Measurements from ENCODE around the gene MALRD1. TPM values are rescaled to one million over a fixed set of nuclear protein-coding genes. Genes with fewer than 3 reads are reported as not detected.

The MALRD1 gene
- total RNA-seq, 1 experiment from 2014 or later = 0.86 TPM

DNA sequence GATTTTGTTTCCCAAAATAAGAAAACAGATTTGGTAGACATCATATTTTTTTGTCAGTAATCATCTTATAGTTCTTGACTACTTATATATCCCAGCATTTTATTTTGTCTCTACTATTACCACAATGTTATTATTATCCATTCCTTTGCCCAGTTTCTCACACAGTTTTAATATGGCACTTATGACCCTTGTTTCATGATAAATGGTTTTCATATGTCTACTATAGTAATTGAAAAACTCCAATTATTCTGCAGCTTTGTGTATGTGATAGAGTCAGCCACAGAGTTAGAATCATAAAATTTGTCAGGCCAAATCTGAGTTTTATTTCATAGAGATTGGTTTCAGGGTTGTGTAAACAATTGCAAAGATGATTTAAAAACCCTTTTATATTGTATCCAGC, 203.9 kb downstream of the MALRD1 start:
- no TSS peak for BruUV-seq (replicated peaks)
- Histone ChIP-seq H3K27me3 (replicated peaks; ENCODE audit: insufficient read depth, low read depth, low read length, poor library complexity) (no peaks in the 10 kb centered on the region), H3K4me3 (ENCODE audit: low read depth, low read length, poor library complexity, severe bottlenecking) (no peak overlapping the region), H3K36me3 (ENCODE audit: insufficient read depth, low read length, poor library complexity, severe bottlenecking) (no peaks in the 10 kb centered on the region), H3K4me1 (ENCODE audit: insufficient read depth, low read length, poor library complexity, severe bottlenecking) (peaks cover 19% of the 10 kb centered on the region), H3K9me3 (ENCODE audit: low read depth, low read length, poor library complexity, severe bottlenecking) (peaks cover 6% of the 10 kb centered on the region), H3K27ac (ENCODE audit: low read depth, low read length, poor library complexity, severe bottlenecking) (no peak overlapping the region)
- ChIA-PET CTCF (no interaction called here), POLR2A (ENCODE audit: low non-redundant PET) (no interaction called here)
- DNase-seq (ENCODE audit: low spot score) = no peak
- TF ChIP-seq, protein P1, sequence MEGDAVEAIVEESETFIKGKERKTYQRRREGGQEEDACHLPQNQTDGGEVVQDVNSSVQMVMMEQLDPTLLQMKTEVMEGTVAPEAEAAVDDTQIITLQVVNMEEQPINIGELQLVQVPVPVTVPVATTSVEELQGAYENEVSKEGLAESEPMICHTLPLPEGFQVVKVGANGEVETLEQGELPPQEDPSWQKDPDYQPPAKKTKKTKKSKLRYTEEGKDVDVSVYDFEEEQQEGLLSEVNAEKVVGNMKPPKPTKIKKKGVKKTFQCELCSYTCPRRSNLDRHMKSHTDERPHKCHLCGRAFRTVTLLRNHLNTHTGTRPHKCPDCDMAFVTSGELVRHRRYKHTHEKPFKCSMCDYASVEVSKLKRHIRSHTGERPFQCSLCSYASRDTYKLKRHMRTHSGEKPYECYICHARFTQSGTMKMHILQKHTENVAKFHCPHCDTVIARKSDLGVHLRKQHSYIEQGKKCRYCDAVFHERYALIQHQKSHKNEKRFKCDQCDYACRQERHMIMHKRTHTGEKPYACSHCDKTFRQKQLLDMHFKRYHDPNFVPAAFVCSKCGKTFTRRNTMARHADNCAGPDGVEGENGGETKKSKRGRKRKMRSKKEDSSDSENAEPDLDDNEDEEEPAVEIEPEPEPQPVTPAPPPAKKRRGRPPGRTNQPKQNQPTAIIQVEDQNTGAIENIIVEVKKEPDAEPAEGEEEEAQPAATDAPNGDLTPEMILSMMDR (conservative IDR thresholded peaks at IDR 0.05; ENCODE audit: low read depth, low read length) = no peak
- TF ChIP-seq EZH2 (IDR thresholded peaks at IDR 0.05; ENCODE audit: borderline replicate concordance, low read depth, low read length, poor library complexity, severe bottlenecking) = no peak
- intact Hi-C loops (cut with micrococcal nuclease; ENCODE audit: unreplicated experiment) = no loop called here

GRCh38 chr10:19256331-19256730, 207.7 kb downstream of the MALRD1 start:
- Histone ChIP-seq H3K4me3 (ENCODE audit: low read depth, low read length, poor library complexity, severe bottlenecking) (no peak overlapping the region), H3K27me3 (replicated peaks; ENCODE audit: insufficient read depth, low read depth, low read length, poor library complexity) (no peaks in the 10 kb centered on the region), H3K36me3 (ENCODE audit: insufficient read depth, low read length, poor library complexity, severe bottlenecking) (no peaks in the 10 kb centered on the region), H3K9me3 (ENCODE audit: low read depth, low read length, poor library complexity, severe bottlenecking) (peaks cover 6% of the 10 kb centered on the region), H3K4me1 (ENCODE audit: insufficient read depth, low read length, poor library complexity, severe bottlenecking) (peaks cover 19% of the 10 kb centered on the region), H3K27ac (ENCODE audit: low read depth, low read length, poor library complexity, severe bottlenecking) (peak overlapping the region; percentile 18)
- TF ChIP-seq, protein P1 (conservative IDR thresholded peaks at IDR 0.05; ENCODE audit: low read depth, low read length) = no peak
- no TSS peak for BruUV-seq (replicated peaks)
- ChIA-PET POLR2A (ENCODE audit: low non-redundant PET) (no interaction called here), CTCF (no interaction called here)
- peak; percentile 95 for DNase-seq (ENCODE audit: low spot score)
- intact Hi-C loops (cut with micrococcal nuclease; ENCODE audit: unreplicated experiment) = loop anchor here (5.0 kb wide), 1 partner anchor 339 kb away; no protein-coding TSS in a partner anchor

DNA sequence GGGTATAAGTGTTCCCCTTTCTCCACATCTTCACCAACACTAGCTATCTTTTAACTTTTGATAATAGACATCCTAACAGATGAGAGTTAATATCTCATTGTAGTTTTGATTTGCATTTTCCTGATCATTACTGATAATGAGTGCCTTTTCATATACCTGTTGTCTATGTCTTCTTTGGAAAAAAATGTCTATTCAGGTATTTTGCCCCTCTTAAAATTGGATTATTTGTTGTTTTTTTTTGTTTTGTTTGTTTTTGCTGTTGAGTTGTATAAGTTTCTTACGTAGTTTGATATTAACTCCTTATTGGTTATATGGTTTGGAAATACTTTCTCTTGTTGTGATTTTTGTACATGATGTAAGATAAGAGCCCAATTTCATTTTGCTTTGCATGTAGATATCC, 214.7 kb downstream of the MALRD1 start:
- BruUV-seq (replicated peaks) = no TSS peak
- no peak overlapping the region for H3K27ac ChIP-seq (ENCODE audit: low read depth, low read length, poor library complexity, severe bottlenecking)

More for the DNA sequence above, 214.7 kb downstream of the MALRD1 start:
- Histone ChIP-seq H3K4me3 (ENCODE audit: low read depth, low read length, poor library complexity, severe bottlenecking) (no peak overlapping the region), H3K36me3 (ENCODE audit: insufficient read depth, low read length, poor library complexity, severe bottlenecking) (no peaks in the 10 kb centered on the region), H3K4me1 (ENCODE audit: insufficient read depth, low read length, poor library complexity, severe bottlenecking) (no peaks in the 10 kb centered on the region), H3K9me3 (ENCODE audit: low read depth, low read length, poor library complexity, severe bottlenecking) (no peaks in the 10 kb centered on the region), H3K27me3 (replicated peaks; ENCODE audit: insufficient read depth, low read depth, low read length, poor library complexity) (no peaks in the 10 kb centered on the region)
- ChIA-PET POLR2A (ENCODE audit: low non-redundant PET) (no interaction called here), CTCF (no interaction called here)
- no peak for DNase-seq (ENCODE audit: low spot score)
- TF ChIP-seq, protein P1 (conservative IDR thresholded peaks at IDR 0.05; ENCODE audit: low read depth, low read length) = no peak
- TF ChIP-seq EZH2 (IDR thresholded peaks at IDR 0.05; ENCODE audit: borderline replicate concordance, low read depth, low read length, poor library complexity, severe bottlenecking) = no peak
- intact Hi-C loops (cut with micrococcal nuclease; ENCODE audit: unreplicated experiment) = no loop called here

Measured in A673 (cell line).